ENCODE data around the gene WSCD1.

GRCh38 chr17:6159541-6160231 is 89.5 kb downstream of the WSCD1 start:
- no peak for TF ChIP-seq CTCF (IDR thresholded peaks at IDR 0.05)
- no peak for TF ChIP-seq ZFX (IDR thresholded peaks at IDR 0.05; ENCODE audit: borderline replicate concordance)

Data from 22Rv1 (cell line).